Measurements from ENCODE around the gene SPAG9.
A peak's percentile ranks its signal among the peaks of the same experiment; 100 is the strongest.

SPAG9 gene

GRCh38 chr17:51065466-51065865, 55.2 kb downstream of the SPAG9 start:
- Histone ChIP-seq H3K36me3 (replicated peaks) (no peaks in the 10 kb centered on the region), H3K27ac (no peak overlapping the region)
- no peak for TF ChIP-seq CTCF (IDR thresholded peaks at IDR 0.05; ENCODE audit: low read depth, low read length, missing control alignments)

GRCh38 chr17:51064061-51064735, 56.5 kb downstream of the SPAG9 start:
- Histone ChIP-seq H3K36me3 (replicated peaks) (no peaks in the 10 kb centered on the region), H3K27me3 (replicated peaks) (no peaks in the 10 kb centered on the region), H3K4me3 (ENCODE audit: low read depth, low read length) (no peak overlapping the region), H3K27ac (no peak overlapping the region)
- in situ Hi-C loops (cut with HindIII; ENCODE audit: low pct_ligation_motif_present, low sequenced_read_pairs): no loop called here
- no peak for DNase-seq
- TF ChIP-seq CTCF (IDR thresholded peaks at IDR 0.05; ENCODE audit: low read depth, low read length, missing control alignments): no peak

More at GRCh38 chr17:51065466-51065865, 55.2 kb downstream of the SPAG9 start:
- DNase-seq: no peak
- in situ Hi-C loops (cut with HindIII; ENCODE audit: low pct_ligation_motif_present, low sequenced_read_pairs): no loop called here
- H3K27me3 ChIP-seq (replicated peaks): no peaks in the 10 kb centered on the region
- no peak overlapping the region for H3K4me3 ChIP-seq (ENCODE audit: low read depth, low read length)

- Histone ChIP-seq H3K27me3 (replicated peaks) (no peaks in the 10 kb centered on the region), H3K4me3 (ENCODE audit: low read depth, low read length) (no peak overlapping the region), H3K36me3 (replicated peaks) (no peaks in the 10 kb centered on the region), H3K27ac (no peak overlapping the region)
- DNase-seq: no peak
- in situ Hi-C loops (cut with HindIII; ENCODE audit: low pct_ligation_motif_present, low sequenced_read_pairs): no loop called here
- no peak for TF ChIP-seq CTCF (IDR thresholded peaks at IDR 0.05; ENCODE audit: low read depth, low read length, missing control alignments)
Measured at GRCh38 chr17:51060396-51060795, 60.3 kb downstream of the SPAG9 start.

DNA sequence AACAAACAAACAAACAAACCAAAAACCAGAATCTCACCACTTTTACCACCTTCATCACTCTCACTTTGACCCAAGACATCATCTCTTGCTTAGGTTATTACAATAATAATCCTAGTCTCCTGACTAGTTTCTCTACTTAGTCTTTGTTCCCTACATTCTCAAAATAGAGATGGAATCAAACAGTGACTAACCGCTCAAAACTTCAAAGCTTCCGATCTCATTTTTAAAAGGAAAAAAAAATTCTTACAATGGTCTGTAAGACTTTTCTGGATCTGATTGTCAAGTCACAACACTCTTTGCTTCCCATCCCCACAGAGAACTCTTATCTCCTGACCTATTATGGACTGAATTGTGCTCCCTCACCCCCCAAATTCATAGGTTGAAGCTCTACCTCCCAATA, 60.9 kb downstream of the SPAG9 start:
- Histone ChIP-seq H3K36me3 (replicated peaks) (no peaks in the 10 kb centered on the region), H3K27ac (peak overlapping the region; percentile 50), H3K4me3 (ENCODE audit: low read depth, low read length) (no peak overlapping the region), H3K27me3 (replicated peaks) (no peaks in the 10 kb centered on the region)
- in situ Hi-C loops (cut with HindIII; ENCODE audit: low pct_ligation_motif_present, low sequenced_read_pairs): no loop called here
- peak; percentile 14 for DNase-seq
- no peak for TF ChIP-seq CTCF (IDR thresholded peaks at IDR 0.05; ENCODE audit: low read depth, low read length, missing control alignments)

GRCh38 chr17:51057534-51057933, 63.1 kb downstream of the SPAG9 start:
- H3K27ac ChIP-seq: peak overlapping the region; percentile 79
- H3K27me3 ChIP-seq (replicated peaks): no peaks in the 10 kb centered on the region
- no peak for TF ChIP-seq CTCF (IDR thresholded peaks at IDR 0.05; ENCODE audit: low read depth, low read length, missing control alignments)
- no peak for DNase-seq
- peak overlapping the region; percentile 12 for H3K4me3 ChIP-seq (ENCODE audit: low read depth, low read length)
- no peaks in the 10 kb centered on the region for H3K36me3 ChIP-seq (replicated peaks)
- in situ Hi-C loops (cut with HindIII; ENCODE audit: low pct_ligation_motif_present, low sequenced_read_pairs): no loop called here

Measured in brain microvascular endothelial cell (primary cell).